GM18858 (cell line): ENCODE data around the gene DAB2.

ENCODE experiments used
- ATAC-seq: cut with Tn5 transposase; IDR thresholded peaks from one replicate; pipeline ENCODE4 v1.9.1; 2021; ENCODE audit not compliant: unreplicated experiment

Gene DAB2

GRCh38 chr5:39424736-39425637 lies at the start of gene DAB2:
Gene DAB2, minus strand, starts transcription at chr5:39424980. Its CDS starts 30,660 bp downstream, at chr5:39394320.
- no peak for ATAC-seq

- no peak for ATAC-seq
Observed at GRCh38 chr5:39473156-39473775, 48.5 kb upstream of the DAB2 start.

- ATAC-seq: no peak
Observed at GRCh38 chr5:39471836-39472508, 47.2 kb upstream of the DAB2 start.

GRCh38 chr5:39470811-39471210 lies 46.0 kb upstream of the DAB2 start:
- ATAC-seq: no peak

GRCh38 chr5:39469777-39470415 lies 45.1 kb upstream of the DAB2 start:
- no peak for ATAC-seq

GRCh38 chr5:39469176-39469575 lies 44.4 kb upstream of the DAB2 start:
- ATAC-seq: no peak

GRCh38 chr5:39466846-39467245 lies 42.1 kb upstream of the DAB2 start:
- ATAC-seq: no peak

- ATAC-seq: no peak
Observed at GRCh38 chr5:39465843-39466242, 41.1 kb upstream of the DAB2 start.

GRCh38 chr5:39465097-39465496 lies 40.3 kb upstream of the DAB2 start:
- no peak for ATAC-seq

GRCh38 chr5:39464088-39464487 lies 39.3 kb upstream of the DAB2 start:
- no peak for ATAC-seq

GRCh38 chr5:39462211-39462610 lies 37.4 kb upstream of the DAB2 start:
- ATAC-seq: no peak

GRCh38 chr5:39461007-39461682 lies 36.4 kb upstream of the DAB2 start:
- peak; percentile 97 for ATAC-seq

GRCh38 chr5:39459907-39460306 lies 35.1 kb upstream of the DAB2 start:
- no peak for ATAC-seq

- ATAC-seq: no peak
Observed at GRCh38 chr5:39459071-39459470, 34.3 kb upstream of the DAB2 start.

GRCh38 chr5:39455645-39456044 lies 30.9 kb upstream of the DAB2 start:
- ATAC-seq: no peak

- no peak for ATAC-seq
Observed at GRCh38 chr5:39453606-39454005, 28.8 kb upstream of the DAB2 start.

GRCh38 chr5:39452846-39453245 lies 28.1 kb upstream of the DAB2 start:
- no peak for ATAC-seq

- ATAC-seq: no peak
Observed at GRCh38 chr5:39451276-39451941, 26.6 kb upstream of the DAB2 start.

GRCh38 chr5:39450487-39450886 lies 25.7 kb upstream of the DAB2 start:
- ATAC-seq: no peak

GRCh38 chr5:39449591-39449990 lies 24.8 kb upstream of the DAB2 start:
- no peak for ATAC-seq
